ENCODE results near the gene TMPRSS4.
"Not testable (repeated sequence)": the region's sequence is repeated elsewhere in the genome, so short reads cannot be mapped to it uniquely, and the experiment has no call there.

The TMPRSS4 gene

GRCh38 chr11:118057251-118058145, 19.4 kb upstream of the TMPRSS4 start:
- no peak for DNase-seq

GRCh38 chr11:118058311-118059245, 18.3 kb upstream of the TMPRSS4 start:
- no peak for DNase-seq

DNA sequence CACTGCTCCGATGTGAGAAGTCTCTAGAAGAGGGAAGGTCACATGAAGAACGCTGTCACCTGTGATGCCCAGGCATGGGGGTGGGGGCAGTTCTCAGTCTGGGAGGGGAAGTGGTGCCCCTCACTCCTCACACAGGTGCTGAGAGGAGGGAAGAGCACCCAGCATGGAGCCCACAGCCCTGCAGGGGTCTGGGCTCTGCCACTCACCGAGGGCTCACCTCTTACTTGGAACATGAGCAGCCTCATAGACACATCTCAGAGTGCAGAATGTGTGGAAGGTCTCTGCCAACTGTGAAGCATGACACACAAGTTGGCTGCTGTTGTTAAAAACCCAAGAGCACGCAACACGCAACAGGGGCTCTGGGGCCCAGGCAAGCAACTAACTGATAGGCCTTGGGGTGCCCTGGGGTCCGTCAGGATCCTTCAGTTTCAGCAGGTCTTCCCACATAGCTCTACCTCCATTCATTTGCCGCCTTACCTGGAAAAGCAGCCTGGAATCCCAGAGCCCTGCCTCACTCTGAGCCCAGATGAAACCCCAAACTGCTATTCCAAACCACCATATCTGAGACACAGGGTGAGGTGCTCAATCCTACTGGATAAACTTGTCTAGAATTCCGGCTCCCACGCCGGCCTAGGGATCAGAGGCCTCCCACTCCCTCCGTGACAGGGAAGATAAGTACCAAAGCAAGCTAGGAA, 17.5 kb upstream of the TMPRSS4 start:
- DNase-seq = no peak

DNA sequence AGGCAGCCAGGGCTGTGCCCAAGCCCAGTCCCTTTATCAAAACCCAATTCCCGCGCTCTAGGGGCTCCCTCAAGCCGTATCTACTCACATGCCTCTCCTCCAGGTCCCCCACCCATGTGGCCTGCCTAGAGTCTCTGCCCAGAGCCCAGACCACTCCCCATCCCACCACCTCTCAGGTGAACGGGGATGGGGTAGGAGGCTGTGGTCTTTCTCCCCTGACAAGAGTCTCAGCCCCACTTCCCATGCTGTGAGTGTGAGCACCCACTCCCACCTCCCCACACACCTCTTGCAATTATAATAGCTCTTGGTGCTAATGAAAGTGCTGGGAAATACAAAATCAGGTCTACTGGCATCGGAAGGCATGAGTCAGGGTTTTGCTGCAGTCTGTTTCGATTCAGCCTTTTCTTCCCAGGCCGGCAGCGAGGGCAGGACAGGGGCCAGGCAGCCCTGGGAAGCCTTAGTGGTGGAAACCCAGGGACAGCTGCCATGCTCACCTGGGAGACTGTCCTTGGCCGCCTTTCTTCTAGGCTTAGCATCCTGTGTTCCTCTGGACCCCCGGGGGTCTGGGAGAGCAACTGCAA, 16.7 kb upstream of the TMPRSS4 start:
- DNase-seq = no peak

DNA sequence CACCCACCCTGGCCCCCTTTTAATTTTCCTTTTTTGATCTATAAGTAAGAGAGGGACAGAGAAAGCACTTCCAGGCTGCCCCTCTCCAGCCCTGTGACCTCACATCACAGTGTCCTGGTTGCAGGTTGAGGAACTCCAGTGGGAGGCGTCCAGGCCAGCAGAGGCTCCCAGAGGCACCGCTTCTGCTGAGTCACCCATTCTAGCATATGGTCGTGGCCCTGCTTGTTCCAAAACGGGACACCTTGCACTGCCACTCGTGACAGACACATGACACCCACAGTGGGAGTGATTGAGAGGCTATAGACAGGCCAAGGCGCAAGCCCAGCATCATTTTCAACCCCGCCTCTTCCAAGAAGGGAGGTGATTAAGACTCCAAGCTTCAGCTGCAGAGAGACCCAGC, 16.0 kb upstream of the TMPRSS4 start:
- no peak for DNase-seq

GRCh38 chr11:118061586-118062125, 15.2 kb upstream of the TMPRSS4 start:
- no peak for DNase-seq

DNA sequence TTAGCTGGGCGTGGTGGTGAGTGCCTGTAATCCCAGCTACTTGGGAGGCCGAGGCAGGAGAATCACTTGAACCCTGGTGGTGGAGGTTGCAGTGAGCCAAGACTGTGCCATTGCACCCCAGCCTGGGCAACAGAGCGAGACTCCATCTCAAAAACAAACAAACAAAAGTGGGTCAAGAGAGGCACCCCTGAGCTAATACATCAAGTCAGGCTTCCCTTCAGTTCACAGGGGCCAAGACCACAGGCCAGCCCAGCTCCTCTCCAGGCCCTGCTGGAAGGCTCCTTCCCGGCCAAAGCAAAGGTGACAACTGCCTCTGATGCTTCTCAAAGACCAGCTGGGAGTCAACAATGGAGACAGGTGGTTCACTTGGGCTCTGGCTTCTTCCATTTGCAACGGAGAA, 14.7 kb upstream of the TMPRSS4 start:
- DNase-seq = not testable (repeated sequence)

GRCh38 chr11:118062631-118063030, 14.2 kb upstream of the TMPRSS4 start:
- DNase-seq = not testable (repeated sequence)

- no peak for DNase-seq
Observed at GRCh38 chr11:118064956-118065355, 11.9 kb upstream of the TMPRSS4 start.

- no peak for DNase-seq
Observed at GRCh38 chr11:118065384-118065783, 11.5 kb upstream of the TMPRSS4 start.

DNA sequence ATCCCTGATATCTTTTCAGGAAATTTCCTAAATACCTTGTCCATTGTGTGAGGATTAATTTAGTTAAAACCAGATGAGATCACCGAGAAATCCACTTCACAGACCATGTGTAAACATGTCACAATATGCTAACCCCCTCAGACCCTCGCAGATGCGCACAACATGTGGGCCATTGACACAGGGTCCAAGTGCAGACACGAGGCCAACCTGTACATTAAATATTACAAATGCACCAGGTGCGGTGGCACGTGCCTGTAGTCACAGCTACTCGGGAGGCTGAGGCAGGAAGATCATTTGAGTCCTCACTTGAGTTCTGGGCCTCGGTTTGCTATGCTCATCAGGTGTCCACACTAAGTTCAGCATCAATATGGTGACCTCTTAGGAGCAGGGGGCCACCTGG, 9.9 kb upstream of the TMPRSS4 start:
- DNase-seq = no peak

DNA sequence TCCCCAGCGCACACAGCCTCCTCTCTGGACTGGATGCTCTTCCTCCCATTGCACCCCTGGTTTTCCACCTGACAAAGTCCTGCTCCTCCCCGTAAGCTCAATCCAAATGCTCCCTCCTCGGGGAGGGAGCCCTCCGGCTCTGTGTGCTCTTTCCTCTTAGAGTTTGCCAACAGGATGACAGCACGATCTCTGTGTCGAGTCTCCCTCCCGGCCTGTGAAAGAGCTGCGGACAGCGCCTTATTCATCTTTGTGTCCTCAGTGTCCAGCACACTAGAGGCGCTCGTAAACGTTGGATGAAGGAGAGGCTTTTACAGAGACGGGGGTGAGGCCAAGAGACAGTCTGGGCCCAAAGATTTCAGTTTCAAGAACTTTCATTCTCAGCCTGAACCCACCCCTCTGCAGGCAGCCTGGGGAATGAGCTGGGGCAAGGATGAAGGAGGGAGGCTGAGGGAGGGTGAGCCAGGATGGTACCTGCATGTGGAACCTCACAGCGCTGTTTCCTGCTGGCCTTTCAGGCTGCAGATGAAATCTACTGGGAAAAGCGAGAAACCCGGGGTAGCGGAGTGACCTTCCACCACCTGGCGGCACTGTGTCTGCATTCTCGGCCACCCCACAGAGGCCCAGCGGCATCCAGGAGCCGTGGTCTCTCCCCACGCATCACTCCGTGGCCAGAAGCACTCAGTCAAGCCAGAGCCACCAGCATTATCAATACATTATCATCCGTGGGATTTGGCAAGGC, 8.5 kb upstream of the TMPRSS4 start:
- no peak for DNase-seq

DNA sequence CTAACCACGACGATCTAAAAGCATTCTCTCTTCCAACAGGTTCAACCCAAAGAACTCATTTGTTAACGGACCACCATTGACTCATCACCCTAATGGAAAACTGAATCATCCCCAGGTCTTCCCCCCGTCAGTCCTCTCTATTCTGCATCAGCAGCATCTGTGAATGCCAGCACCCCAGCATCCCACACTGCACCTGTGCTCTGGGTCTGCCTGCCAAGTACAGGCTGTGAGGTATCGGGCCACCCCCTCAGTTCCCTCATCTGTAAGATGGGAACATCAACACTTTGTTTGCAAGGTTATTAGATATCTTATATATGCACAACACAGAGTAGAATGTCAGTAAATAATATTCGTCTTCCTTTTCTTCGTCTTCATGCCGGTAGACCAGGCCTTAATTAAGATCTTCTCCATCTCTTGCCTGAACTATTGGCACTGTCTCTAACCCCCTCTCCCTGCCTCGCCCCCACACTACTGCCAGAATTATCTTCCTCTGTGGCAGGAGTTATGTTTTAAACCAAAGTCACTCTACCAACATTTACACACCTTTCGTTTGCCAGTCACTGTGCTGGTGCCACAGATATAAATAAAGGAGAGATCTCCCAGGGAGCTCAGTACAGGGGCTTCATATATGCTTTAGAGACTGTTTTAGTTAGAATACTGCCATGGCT, 7.8 kb upstream of the TMPRSS4 start:
- no peak for DNase-seq

DNA sequence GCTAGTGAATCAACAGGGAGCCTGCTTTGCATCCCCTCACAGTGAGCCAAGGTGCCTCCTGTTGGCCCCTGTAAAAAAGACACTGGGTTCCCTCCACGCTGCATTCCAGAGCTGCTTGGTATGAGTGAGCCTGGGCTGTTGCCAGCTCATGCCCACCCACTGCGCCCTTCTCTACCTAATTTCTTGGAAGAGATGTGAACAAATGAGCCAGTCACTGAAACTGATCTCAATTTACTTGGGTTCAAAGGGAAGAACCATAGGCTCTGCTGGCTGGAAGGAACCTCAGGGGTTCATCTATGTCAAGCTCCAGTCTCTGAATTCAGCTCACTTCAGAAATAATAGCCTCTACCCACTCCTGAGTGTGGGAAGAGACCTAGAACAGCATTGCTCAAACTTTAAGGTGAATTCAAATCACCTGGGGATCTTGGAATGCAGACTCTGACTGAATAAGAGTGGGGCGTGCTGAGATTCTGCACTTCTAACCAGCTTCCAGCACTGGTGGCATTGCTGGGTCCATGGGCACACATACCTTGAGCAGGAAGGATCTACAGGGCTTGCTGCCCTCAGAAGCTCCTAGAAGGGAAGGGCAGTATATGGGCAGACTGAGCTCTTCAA, 5.4 kb upstream of the TMPRSS4 start:
- DNase-seq = no peak

DNA sequence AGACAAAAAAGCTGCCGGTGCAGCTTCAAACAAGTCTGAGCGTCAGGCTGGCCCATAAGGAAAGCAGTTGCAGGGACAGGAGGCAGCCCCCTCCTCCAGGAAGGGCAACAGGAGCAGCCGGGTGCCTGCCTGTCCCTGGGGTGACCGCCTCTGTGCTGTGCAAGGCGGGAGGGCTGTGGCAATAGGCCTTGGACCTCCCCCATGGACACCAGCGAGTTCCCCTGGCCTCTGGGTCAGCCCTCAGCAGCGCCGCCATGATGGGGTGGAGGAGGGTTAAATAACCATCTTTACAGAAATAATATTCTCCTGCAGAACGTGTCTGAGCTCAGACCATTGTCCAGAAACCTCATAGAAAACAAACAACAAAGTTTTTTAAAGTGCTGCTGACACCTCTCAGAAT, 3.3 kb upstream of the TMPRSS4 start:
- DNase-seq = no peak

GRCh38 chr11:118074091-118074685, 2.7 kb upstream of the TMPRSS4 start:
- DNase-seq = no peak

GRCh38 chr11:118074785-118075184, 2.1 kb upstream of the TMPRSS4 start:
- no peak for DNase-seq

- no peak for DNase-seq
Observed at GRCh38 chr11:118078911-118079411, 2.1 kb downstream of the TMPRSS4 start.

GRCh38 chr11:118079491-118079890, 2.6 kb downstream of the TMPRSS4 start:
- no peak for DNase-seq

GRCh38 chr11:118080296-118080695, 3.4 kb downstream of the TMPRSS4 start:
- no peak for DNase-seq

Measured in hematopoietic multipotent progenitor cell treated with erythropoietin and hydrocortisone succinate and interleukin-3 and kit ligand, for 4 days (in vitro differentiated cells).